ENCODE measurements around the gene UBAC2.

Gene UBAC2

GRCh38 chr13:99353246-99353600 is 152.6 kb downstream of the UBAC2 start:
- Histone ChIP-seq H3K4me1 (no peaks in the 10 kb centered on the region), H3K27me3 (ENCODE audit: low read depth) (no peaks in the 10 kb centered on the region), H3K4me3 (no peak overlapping the region), H3K36me3 (replicated peaks) (no peaks in the 10 kb centered on the region; the same call in none of the 2 replicates), H3K9me3 (no peaks in the 10 kb centered on the region)
- DNase-seq (ENCODE audit: low spot score in 2 of 2) = no peak
- in situ Hi-C loops (cut with MboI; ENCODE audit: low sequenced_read_pairs) = no loop called here

- in situ Hi-C loops (cut with MboI; ENCODE audit: low sequenced_read_pairs) = no loop called here
- H3K4me3 ChIP-seq = no peak overlapping the region
Observed at GRCh38 chr13:99353836-99354235, 153.2 kb downstream of the UBAC2 start.

GRCh38 chr13:99354371-99354951 is 153.8 kb downstream of the UBAC2 start:
- no peak overlapping the region for H3K4me3 ChIP-seq
- no peaks in the 10 kb centered on the region for H3K27me3 ChIP-seq (ENCODE audit: low read depth)
- no peak for DNase-seq (ENCODE audit: low spot score in 2 of 2)
- H3K9me3 ChIP-seq = no peaks in the 10 kb centered on the region
- H3K4me1 ChIP-seq = no peaks in the 10 kb centered on the region
- no peaks in the 10 kb centered on the region; the same call in none of the 2 replicates for H3K36me3 ChIP-seq (replicated peaks)
- in situ Hi-C loops (cut with MboI; ENCODE audit: low sequenced_read_pairs) = no loop called here

More at GRCh38 chr13:99353836-99354235, 153.2 kb downstream of the UBAC2 start:
- Histone ChIP-seq H3K36me3 (replicated peaks) (no peaks in the 10 kb centered on the region; the same call in none of the 2 replicates), H3K27me3 (ENCODE audit: low read depth) (no peaks in the 10 kb centered on the region), H3K4me1 (no peaks in the 10 kb centered on the region), H3K9me3 (no peaks in the 10 kb centered on the region)
- no peak for DNase-seq (ENCODE audit: low spot score in 2 of 2)

DNA sequence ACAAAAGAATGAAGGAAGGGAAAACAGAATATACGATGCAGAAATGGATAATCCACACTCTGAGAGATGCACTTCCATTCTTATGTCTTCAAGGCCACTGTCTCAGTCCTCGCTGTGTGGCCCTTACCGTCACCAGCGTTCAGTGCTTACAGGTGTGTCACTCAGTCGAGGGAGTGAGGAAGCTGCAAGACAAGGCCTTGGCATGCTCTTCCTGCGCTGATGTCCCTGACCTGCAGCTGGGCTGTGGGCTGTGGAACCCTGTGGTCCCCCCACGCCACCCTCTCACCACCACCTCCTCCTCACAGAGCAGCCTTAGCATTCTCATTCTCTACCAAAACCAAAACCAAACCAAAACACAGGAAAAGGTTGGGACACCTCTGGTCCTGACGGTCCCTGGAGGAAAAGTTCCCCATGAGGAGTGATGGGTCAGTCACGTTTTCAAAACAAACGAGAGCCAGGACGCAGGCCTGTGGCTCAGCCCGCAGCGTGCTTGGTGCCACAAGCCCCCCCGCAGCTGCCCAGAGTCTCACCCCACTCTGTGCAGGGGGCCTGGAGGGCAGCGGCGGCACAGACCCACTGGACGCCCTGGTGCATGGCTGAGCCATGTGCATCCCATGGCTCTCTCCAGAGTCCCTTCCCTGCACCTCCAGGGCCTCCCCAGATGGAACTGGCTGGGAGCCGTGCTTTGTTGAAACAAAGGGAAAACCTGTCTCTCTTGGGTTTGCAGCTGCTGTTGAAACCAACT is 154.8 kb downstream of the UBAC2 start:
- no peaks in the 10 kb centered on the region for H3K9me3 ChIP-seq
- H3K36me3 ChIP-seq (replicated peaks) = no peaks in the 10 kb centered on the region; the same call in none of the 2 replicates
- no peaks in the 10 kb centered on the region for H3K27me3 ChIP-seq (ENCODE audit: low read depth)
- no peak overlapping the region for H3K4me3 ChIP-seq
- DNase-seq (ENCODE audit: low spot score in 2 of 2) = no peak
- no peaks in the 10 kb centered on the region for H3K4me1 ChIP-seq
- in situ Hi-C loops (cut with MboI; ENCODE audit: low sequenced_read_pairs) = no loop called here

GRCh38 chr13:99356012-99356261 is 155.3 kb downstream of the UBAC2 start:
- Histone ChIP-seq H3K9me3 (no peaks in the 10 kb centered on the region), H3K4me3 (no peak overlapping the region), H3K36me3 (replicated peaks) (no peaks in the 10 kb centered on the region; the same call in none of the 2 replicates), H3K27me3 (ENCODE audit: low read depth) (no peaks in the 10 kb centered on the region), H3K4me1 (no peaks in the 10 kb centered on the region)
- DNase-seq (ENCODE audit: low spot score in 2 of 2) = no peak
- in situ Hi-C loops (cut with MboI; ENCODE audit: low sequenced_read_pairs) = no loop called here

DNA sequence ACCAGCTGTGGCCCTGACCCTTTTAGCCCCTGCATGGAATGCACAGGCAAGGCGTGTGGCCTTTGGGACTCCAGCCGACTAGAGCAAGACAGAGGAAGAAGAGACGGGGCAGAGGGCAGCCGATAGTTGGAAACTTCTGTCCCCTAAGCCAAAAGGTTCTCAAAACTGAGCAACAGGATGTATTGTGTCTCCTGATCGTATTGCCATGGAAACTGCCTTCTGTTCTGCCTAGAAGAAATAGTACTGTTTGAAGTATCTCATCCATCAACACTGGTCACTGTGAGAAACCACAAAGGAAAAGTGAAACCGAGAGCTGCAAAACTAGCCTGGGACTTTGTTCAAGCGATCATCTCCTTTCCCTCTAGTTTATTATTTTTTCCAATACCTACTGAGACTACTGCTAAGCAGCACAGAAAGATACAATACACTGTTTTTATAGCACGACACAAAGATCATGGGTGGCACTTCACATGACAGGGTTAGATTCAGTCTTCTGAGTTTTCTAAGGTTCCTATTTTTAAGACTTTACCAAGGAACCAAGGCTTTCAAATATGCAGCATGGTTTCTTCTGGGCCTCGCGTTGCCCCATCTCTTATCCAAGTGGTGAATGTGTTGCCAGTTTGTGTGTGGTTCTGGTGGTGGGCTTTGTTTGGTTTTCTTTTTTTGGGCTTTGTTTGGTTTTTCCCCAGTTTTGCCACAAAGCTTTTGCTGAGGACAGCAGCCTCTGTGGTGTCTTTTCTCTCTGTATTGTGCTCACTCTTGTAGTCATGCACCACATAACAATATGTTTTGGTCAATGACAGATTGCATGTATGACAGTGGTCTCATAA is 155.8 kb downstream of the UBAC2 start:
- H3K4me3 ChIP-seq = no peak overlapping the region
- H3K36me3 ChIP-seq (replicated peaks) = no peaks in the 10 kb centered on the region; the same call in none of the 2 replicates
- DNase-seq (ENCODE audit: low spot score in 2 of 2) = no peak

GRCh38 chr13:99357131-99357596 is 156.5 kb downstream of the UBAC2 start:
- H3K4me3 ChIP-seq = no peak overlapping the region
- no peak for DNase-seq (ENCODE audit: low spot score in 2 of 2)
- in situ Hi-C loops (cut with MboI; ENCODE audit: low sequenced_read_pairs) = no loop called here
- H3K4me1 ChIP-seq = no peaks in the 10 kb centered on the region
- H3K27me3 ChIP-seq (ENCODE audit: low read depth) = no peaks in the 10 kb centered on the region
- no peaks in the 10 kb centered on the region; the same call in none of the 2 replicates for H3K36me3 ChIP-seq (replicated peaks)
- H3K9me3 ChIP-seq = no peaks in the 10 kb centered on the region

More for the DNA sequence above, 155.8 kb downstream of the UBAC2 start:
- in situ Hi-C loops (cut with MboI; ENCODE audit: low sequenced_read_pairs) = no loop called here
- Histone ChIP-seq H3K9me3 (no peaks in the 10 kb centered on the region), H3K4me1 (no peaks in the 10 kb centered on the region), H3K27me3 (ENCODE audit: low read depth) (no peaks in the 10 kb centered on the region)

DNA sequence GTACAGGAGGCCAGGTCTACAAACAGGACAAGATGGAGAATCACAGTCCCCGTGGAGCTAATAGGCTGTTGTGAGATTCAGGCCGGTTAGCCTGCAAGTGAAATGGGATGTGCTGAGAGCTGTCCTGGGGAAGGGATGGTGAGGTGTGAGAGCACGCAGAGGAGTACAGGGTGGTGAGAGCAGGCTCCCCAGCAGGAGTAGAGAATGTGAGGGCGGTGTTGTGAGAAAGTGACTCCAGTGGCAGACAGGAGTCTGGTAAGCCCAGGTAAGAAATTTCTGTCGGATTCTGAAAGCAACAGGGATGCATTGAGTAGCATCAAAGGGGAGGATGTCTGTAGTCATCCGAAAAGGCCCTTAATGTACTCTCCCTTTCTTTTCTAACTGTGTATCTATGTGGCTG is 157.3 kb downstream of the UBAC2 start:
- no peaks in the 10 kb centered on the region for H3K9me3 ChIP-seq
- no peak for DNase-seq (ENCODE audit: low spot score in 2 of 2)
- no peaks in the 10 kb centered on the region for H3K4me1 ChIP-seq
- in situ Hi-C loops (cut with MboI; ENCODE audit: low sequenced_read_pairs) = no loop called here
- no peaks in the 10 kb centered on the region for H3K27me3 ChIP-seq (ENCODE audit: low read depth)
- no peak overlapping the region for H3K4me3 ChIP-seq
- no peaks in the 10 kb centered on the region; the same call in none of the 2 replicates for H3K36me3 ChIP-seq (replicated peaks)

GRCh38 chr13:99359528-99359927 is 158.9 kb downstream of the UBAC2 start:
- in situ Hi-C loops (cut with MboI; ENCODE audit: low sequenced_read_pairs) = no loop called here
- no peaks in the 10 kb centered on the region; the same call in none of the 2 replicates for H3K36me3 ChIP-seq (replicated peaks)
- no peak overlapping the region for H3K4me3 ChIP-seq
- no peaks in the 10 kb centered on the region for H3K9me3 ChIP-seq
- 0 out of 2 replicates have a peak, but pooled peaks cover 3% of the 10 kb centered on the region for H3K4me1 ChIP-seq
- no peaks in the 10 kb centered on the region for H3K27me3 ChIP-seq (ENCODE audit: low read depth)
- DNase-seq (ENCODE audit: low spot score in 2 of 2) = no peak

DNA sequence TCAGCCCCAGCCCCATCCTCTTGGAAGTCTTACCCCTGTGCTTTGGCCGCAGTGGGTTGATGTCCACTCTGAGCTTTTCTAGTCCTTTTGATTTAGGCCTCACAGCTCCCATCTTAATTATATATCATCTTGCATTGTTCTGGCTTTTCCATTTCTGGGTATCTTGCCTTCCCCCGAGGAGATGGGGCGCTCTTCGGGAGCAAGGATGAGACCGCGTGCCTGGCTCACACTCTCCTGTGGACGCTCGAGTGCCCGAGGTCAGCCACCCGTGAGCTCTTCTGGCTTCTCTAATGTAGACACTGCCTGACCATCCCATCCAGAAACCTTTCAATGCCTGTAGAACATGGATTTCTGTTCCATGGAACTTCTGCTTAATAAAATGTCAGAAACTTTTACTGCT is 160.0 kb downstream of the UBAC2 start:
- no peaks in the 10 kb centered on the region for H3K27me3 ChIP-seq (ENCODE audit: low read depth)
- 0 out of 2 replicates have a peak, but pooled peaks cover 3% of the 10 kb centered on the region for H3K4me1 ChIP-seq
- in situ Hi-C loops (cut with MboI; ENCODE audit: low sequenced_read_pairs) = no loop called here
- no peaks in the 10 kb centered on the region; the same call in 1 of the 2 replicates for H3K36me3 ChIP-seq (replicated peaks)
- H3K4me3 ChIP-seq = no peak overlapping the region
- no peak for DNase-seq (ENCODE audit: low spot score in 2 of 2)
- no peaks in the 10 kb centered on the region for H3K9me3 ChIP-seq

DNA sequence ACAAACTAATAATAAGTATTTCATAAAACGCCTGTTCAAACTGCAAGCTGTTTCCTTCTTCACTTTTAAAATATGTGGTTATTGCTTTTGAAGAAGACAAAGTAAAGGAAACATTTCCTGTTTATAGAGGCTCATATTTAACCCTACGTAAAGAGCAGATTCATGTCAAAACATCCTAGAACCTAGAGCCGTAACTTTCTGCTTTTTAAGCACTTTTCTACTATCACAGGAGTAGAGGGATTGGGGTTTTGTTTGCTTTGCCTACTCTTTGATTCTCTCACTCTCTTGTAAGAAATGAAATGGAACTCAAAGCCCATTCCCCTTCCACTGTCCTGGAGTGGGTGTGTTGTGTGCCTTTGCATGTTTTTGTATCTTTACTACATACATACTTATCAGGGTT is 160.5 kb downstream of the UBAC2 start:
- H3K4me3 ChIP-seq = no peak overlapping the region
- H3K27me3 ChIP-seq (ENCODE audit: low read depth) = no peaks in the 10 kb centered on the region
- DNase-seq (ENCODE audit: low spot score in 2 of 2) = no peak
- H3K4me1 ChIP-seq = 0 out of 2 replicates have a peak, but pooled peaks cover 3% of the 10 kb centered on the region
- H3K36me3 ChIP-seq (replicated peaks) = no peaks in the 10 kb centered on the region; the same call in 1 of the 2 replicates
- H3K9me3 ChIP-seq = no peaks in the 10 kb centered on the region
- in situ Hi-C loops (cut with MboI; ENCODE audit: low sequenced_read_pairs) = no loop called here

DNA sequence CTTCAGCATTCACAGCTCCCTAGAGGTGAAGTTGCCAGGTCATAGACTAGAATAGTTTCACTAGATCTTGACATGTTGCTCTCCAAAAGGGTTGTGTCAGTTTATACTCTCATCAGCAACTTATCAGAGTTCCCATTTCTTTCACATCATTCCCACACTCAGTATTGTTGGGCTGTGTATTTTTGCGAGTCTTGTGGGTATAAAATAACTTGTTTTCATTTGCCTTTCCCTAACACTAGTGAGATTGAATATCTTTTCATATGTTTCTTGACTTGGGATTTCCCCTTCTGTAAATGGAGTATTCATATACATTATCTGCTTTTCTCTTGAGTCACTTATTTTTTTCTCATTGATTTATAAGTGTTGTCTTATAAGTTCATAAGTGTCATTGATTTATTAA is 161.7 kb downstream of the UBAC2 start:
- no peaks in the 10 kb centered on the region for H3K36me3 ChIP-seq (replicated peaks)

GRCh38 chr13:99363391-99363790 is 162.7 kb downstream of the UBAC2 start:
- in situ Hi-C loops (cut with MboI; ENCODE audit: low sequenced_read_pairs) = no loop called here
- H3K4me3 ChIP-seq = no peak overlapping the region
- H3K4me1 ChIP-seq = 0 out of 2 replicates have a peak, but pooled peaks cover 3% of the 10 kb centered on the region
- H3K9me3 ChIP-seq = no peaks in the 10 kb centered on the region
- no peaks in the 10 kb centered on the region for H3K27me3 ChIP-seq (ENCODE audit: low read depth)
- H3K36me3 ChIP-seq (replicated peaks) = no peaks in the 10 kb centered on the region; the same call in 1 of the 2 replicates
- DNase-seq (ENCODE audit: low spot score in 2 of 2) = no peak

More for the DNA sequence above, 161.7 kb downstream of the UBAC2 start:
- H3K4me3 ChIP-seq = no peak overlapping the region
- no peaks in the 10 kb centered on the region for H3K27me3 ChIP-seq (ENCODE audit: low read depth)
- no peak for DNase-seq (ENCODE audit: low spot score in 2 of 2)
- no peaks in the 10 kb centered on the region for H3K9me3 ChIP-seq
- H3K4me1 ChIP-seq = 0 out of 2 replicates have a peak, but pooled peaks cover 3% of the 10 kb centered on the region
- in situ Hi-C loops (cut with MboI; ENCODE audit: low sequenced_read_pairs) = no loop called here
